B cell (primary cell): Measurements from ENCODE around the gene FGF21. TPM values are rescaled to one million over a fixed set of nuclear protein-coding genes. Genes with fewer than 3 reads are reported as not detected.

ENCODE experiments used
- ATAC-seq: fragments of 200-7000 bp; cut with Tn5 transposase; one replicate; pipeline ENCODE4 v1.10.0; 2021; ENCODE audit warnings: low read depth, mild to moderate bottlenecking, moderate number of reproducible peaks, moderate library complexity
- CTCF ChIA-PET: fragments of 350-600 bp; sonication (Branson Sonifier 250); formaldehyde crosslinking; loops from one replicate; lab custom pipeline; 2021; ENCODE audit warnings: antibody characterized with exemption, inconsistent platforms; lab: Charles Lee
- POLR2A ChIA-PET: fragments of 350-600 bp; sonication (Branson Sonifier 250); formaldehyde crosslinking; loops from one replicate; lab custom pipeline; 2021; ENCODE audit warnings: antibody characterized with exemption; lab: Charles Lee
- DNase-seq: peaks from one replicate; pipeline ENCODE4 v3.0.0; 2013
- H2AFZ ChIP-seq: 2 replicates; pipeline ENCODE4 v1.6.1; 2012; ENCODE audit warnings: mild to moderate bottlenecking, low read depth, low read length; ENCODE audit not compliant: insufficient read depth, poor library complexity, severe bottlenecking
- H3K27ac ChIP-seq, 2 donors: 1 replicate in 1 of 2; 2 replicates in 1 of 2; pipeline ENCODE4 v1.5.1; 2012 to 2013; ENCODE audit warnings: low read length in 2 of 2, mild to moderate bottlenecking in 2 of 2, moderate library complexity in 1 of 2
- H3K27me3 ChIP-seq, 4 experiments: fragments of 200-600 bp in 1 of 4; sonication (generic) in 1 of 4; replicated peaks in 1 of 4; 1 replicate in 2 of 4; 2 replicates in 2 of 4; pipeline versions ENCODE4 v1.6.1 to v1.7.0; 2013 to 2016; ENCODE audit warnings: low read length in 3 of 4, mild to moderate bottlenecking in 2 of 4, mixed read lengths in 1 of 4, moderate library complexity in 1 of 4; ENCODE audit not compliant: insufficient read depth in 4 of 4, control insufficient read depth in 3 of 4; ENCODE audit errors: control extremely low read depth in 1 of 4
- H3K36me3 ChIP-seq, 2 experiments: replicated peaks in 1 of 2; 1 replicate in 1 of 2; 2 replicates in 1 of 2; pipeline versions ENCODE4 v1.6.1 to v1.7.1; 2013; ENCODE audit warnings: low read length in 1 of 2; ENCODE audit not compliant: insufficient read depth in 2 of 2, control insufficient read depth in 1 of 2; ENCODE audit errors: control extremely low read depth in 1 of 2, extremely low read depth in 1 of 2
- H3K4me1 ChIP-seq, 2 donors: fragments of 200-600 bp in 1 of 2; sonication (generic) in 1 of 2; 1 replicate in 1 of 2; 2 replicates in 1 of 2; pipeline versions ENCODE4 v1.5.1 to v1.6.1; 2013 to 2017; ENCODE audit warnings: low read length in 2 of 2; ENCODE audit not compliant: control insufficient read depth in 2 of 2, insufficient read depth in 2 of 2
- H3K4me2 ChIP-seq: replicated peaks from 2 replicates; pipeline ENCODE3; 2012; ENCODE audit warnings: mild to moderate bottlenecking, low read depth, low read length; ENCODE audit not compliant: poor library complexity, severe bottlenecking
- H3K4me3 ChIP-seq, 5 experiments: fragments of 200-600 bp in 1 of 5; sonication (generic) in 1 of 5; 1 replicate in 3 of 5; 2 replicates in 2 of 5; pipeline versions ENCODE4 v1.5.1 to v1.7.0; 2011 to 2016; ENCODE audit warnings: low read length in 4 of 5, mild to moderate bottlenecking in 4 of 5, low read depth in 2 of 5, control low read depth in 1 of 5, moderate library complexity in 1 of 5; ENCODE audit not compliant: insufficient read depth in 1 of 5; ENCODE audit errors: control extremely low read depth in 1 of 5, extremely low read depth in 1 of 5
- H3K79me2 ChIP-seq: fragments of 200-600 bp; sonication (generic); one replicate; pipeline ENCODE4 v1.6.0; 2016; ENCODE audit warnings: low read length; ENCODE audit not compliant: control insufficient read depth, insufficient read depth
- H3K9ac ChIP-seq: fragments of 200-600 bp; sonication (generic); 2 replicates; pipeline ENCODE4 v1.6.1; 2017; ENCODE audit warnings: mild to moderate bottlenecking, low read length, moderate library complexity
- H3K9me3 ChIP-seq, 3 donors: one replicate each; pipeline versions ENCODE4 v1.6.1 to v1.7.1; 2013; ENCODE audit warnings: low read length in 2 of 3; ENCODE audit not compliant: control insufficient read depth in 2 of 3, insufficient read depth in 1 of 3; ENCODE audit errors: control extremely low read depth in 1 of 3
- H4K20me1 ChIP-seq: 2 replicates; pipeline ENCODE4 v1.6.0; 2012; ENCODE audit warnings: mild to moderate bottlenecking, low read length; ENCODE audit not compliant: insufficient read depth, control insufficient read depth, poor library complexity, severe bottlenecking
- H3K27ac Mint-ChIP-seq: one replicate; pipeline ENCODE4 v1.8.0; 2021; ENCODE audit warnings: mixed read lengths
- H3K27me3 Mint-ChIP-seq: one replicate; pipeline ENCODE4 v1.8.0; 2021; ENCODE audit warnings: mixed read lengths
- H3K4me1 Mint-ChIP-seq: one replicate; pipeline ENCODE4 v1.8.0; 2021; ENCODE audit warnings: mixed read lengths
- H3K4me3 Mint-ChIP-seq: one replicate; pipeline ENCODE4 v1.8.0; 2021; ENCODE audit warnings: mixed read lengths
- H3K9me3 Mint-ChIP-seq: one replicate; pipeline ENCODE4 v1.8.0; 2022; ENCODE audit warnings: mixed read lengths; ENCODE audit not compliant: insufficient read depth
- EZH2 ChIP-seq: IDR thresholded peaks from 2 replicates; pipeline ENCODE4 v1.6.1; 2012; ENCODE audit warnings: borderline replicate concordance, low read depth, mild to moderate bottlenecking, moderate library complexity, low read length; ENCODE audit not compliant: insufficient read depth, poor library complexity, severe bottlenecking
- WGBS: methylation state at CpG from one replicate; pipeline ENCODE4 v1.1.5; 2013; ENCODE audit warnings: missing lambda C conversion rate; ENCODE audit not compliant: insufficient coverage; 5-methylcytosine and 5-hydroxymethylcytosine counted together
- intact Hi-C: fragments of 100-400 bp; cut with micrococcal nuclease; formaldehyde crosslinking; loops from one replicate; pipeline ENCODE4 v1.10.0; 2022
- polyA plus RNA-seq: library from polyadenylated mRNA; depleted of rRNA; stranded (reverse); fragments of >200 nt; gene quantifications from 2 replicates; pipeline ENCODE4 v1.2.3, GENCODE V29; 2012
- total RNA-seq, 2 donors: library from RNA; stranded (reverse); fragments of 120-200 nt in 1 of 2; gene quantifications; 1 replicate in 1 of 2; 2 replicates in 1 of 2; pipeline versions ENCODE4 v1.2.3 to v1.2.4, GENCODE V29; 2013 to 2022
- TF ChIP-seq, protein P1 (sequence below): fragments of 200-600 bp; IDR thresholded peaks from one replicate; pipeline ENCODE4 v1.8.0; 2022; ENCODE audit warnings: antibody characterized with exemption, mild to moderate bottlenecking

Gene FGF21
- total and polyA plus RNA-seq, 2 donors (not counting 1 experiment from before 2014, with no cell fraction given): not detected

DNA sequence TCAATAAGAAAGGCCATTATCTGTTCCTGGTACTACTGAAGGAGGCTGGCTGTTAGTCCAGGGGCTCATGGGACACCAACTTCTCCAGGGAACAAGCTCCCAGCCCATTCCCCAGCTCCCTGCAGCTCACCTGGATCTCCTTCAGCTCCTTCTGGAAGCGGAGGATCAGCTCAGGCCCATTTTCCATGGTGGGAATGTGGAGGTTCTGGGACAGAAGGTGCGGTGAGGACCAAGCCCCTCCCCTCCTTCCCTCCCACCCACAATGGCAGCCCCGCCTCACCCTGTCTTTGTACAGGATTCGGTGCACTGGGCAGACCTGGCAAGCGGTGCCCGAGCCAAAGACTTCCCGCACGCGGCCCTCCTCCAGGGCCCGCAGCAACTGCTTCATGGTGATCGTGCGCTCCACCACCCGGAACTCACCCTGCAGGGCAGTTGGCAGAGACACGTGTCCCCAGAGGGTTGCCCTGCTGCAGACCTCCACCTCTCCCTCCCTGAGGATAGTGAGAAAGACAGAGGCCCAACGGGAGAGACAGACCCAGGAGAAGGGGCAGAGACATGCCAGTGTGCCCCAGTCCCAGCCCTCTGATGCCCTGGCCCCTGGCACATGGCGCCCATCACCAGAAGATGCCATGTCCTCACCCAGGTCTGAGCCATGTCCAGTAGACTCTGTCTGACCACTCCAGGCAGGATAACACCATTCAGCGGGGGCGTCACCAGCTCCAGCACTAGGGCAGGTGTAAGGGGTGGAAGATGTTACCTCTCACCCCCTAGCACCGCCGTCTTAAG, 41.2 kb downstream of the FGF21 start:
- 97% methylated on average over 10 of the region's 20 CpGs for WGBS
- peaks cover 11% of the 10 kb centered on the region for H3K4me1 Mint-ChIP-seq

More for the DNA sequence above, 41.2 kb downstream of the FGF21 start:
- Histone ChIP-seq H3K79me2 (no peaks in the 10 kb centered on the region), H3K4me3 (no peak overlapping the region), H3K36me3 (no peaks in the 10 kb centered on the region), H3K9ac (no peak overlapping the region), H3K27ac (no peak overlapping the region), H3K9me3 (no peaks in the 10 kb centered on the region), H2AFZ (no peak overlapping the region), H3K4me1 (peaks cover 3 to 10% of the 10 kb centered on the region in 2 donors), H3K27me3 (no peaks in the 10 kb centered on the region), H3K4me2 (no peak overlapping the region), H4K20me1 (no peaks in the 10 kb centered on the region)
- H3K27ac Mint-ChIP-seq: no peak overlapping the region
- intact Hi-C loops: loop anchor here (5.0 kb wide), 1 partner anchor 159 kb away; the partner anchor contains the start of gene DBP
- ChIA-PET POLR2A (interaction anchor here (0.8 to 2.1 kb wide), 5 partner anchors 10 to 158 kb away, joined by 3 to 8 read pairs (median 4); partner anchors contain the start of genes BAX and BCAT2), CTCF (interaction anchor here (0.6 to 17.5 kb wide), 11 partner anchors 8 to 201 kb away, joined by 3 to 553 read pairs (median 6); partner anchors contain the start of genes BCAT2, GYS1, HSD17B14 and PPP1R15A)
- H3K27me3 Mint-ChIP-seq: no peaks in the 10 kb centered on the region
- no peak overlapping the region for H3K4me3 Mint-ChIP-seq
- H3K9me3 Mint-ChIP-seq: no peaks in the 10 kb centered on the region
- TF ChIP-seq, protein P1, sequence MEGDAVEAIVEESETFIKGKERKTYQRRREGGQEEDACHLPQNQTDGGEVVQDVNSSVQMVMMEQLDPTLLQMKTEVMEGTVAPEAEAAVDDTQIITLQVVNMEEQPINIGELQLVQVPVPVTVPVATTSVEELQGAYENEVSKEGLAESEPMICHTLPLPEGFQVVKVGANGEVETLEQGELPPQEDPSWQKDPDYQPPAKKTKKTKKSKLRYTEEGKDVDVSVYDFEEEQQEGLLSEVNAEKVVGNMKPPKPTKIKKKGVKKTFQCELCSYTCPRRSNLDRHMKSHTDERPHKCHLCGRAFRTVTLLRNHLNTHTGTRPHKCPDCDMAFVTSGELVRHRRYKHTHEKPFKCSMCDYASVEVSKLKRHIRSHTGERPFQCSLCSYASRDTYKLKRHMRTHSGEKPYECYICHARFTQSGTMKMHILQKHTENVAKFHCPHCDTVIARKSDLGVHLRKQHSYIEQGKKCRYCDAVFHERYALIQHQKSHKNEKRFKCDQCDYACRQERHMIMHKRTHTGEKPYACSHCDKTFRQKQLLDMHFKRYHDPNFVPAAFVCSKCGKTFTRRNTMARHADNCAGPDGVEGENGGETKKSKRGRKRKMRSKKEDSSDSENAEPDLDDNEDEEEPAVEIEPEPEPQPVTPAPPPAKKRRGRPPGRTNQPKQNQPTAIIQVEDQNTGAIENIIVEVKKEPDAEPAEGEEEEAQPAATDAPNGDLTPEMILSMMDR: no peak
- TF ChIP-seq EZH2: no peak
- DNase-seq (no peak), ATAC-seq (no peak)
